Lung (tissue), 12 donors: ENCODE measurements around the gene PNMA8B. TPM values are rescaled to one million over a fixed set of nuclear protein-coding genes. Genes with fewer than 3 reads are reported as not detected.

Source experiments
- ATAC-seq: fragments of 200-7000 bp; cut with Tn5 transposase; one replicate; pipeline ENCODE4 v1.9.1; 2020; ENCODE audit warnings: moderate number of reproducible peaks; ENCODE audit not compliant: insufficient read depth, low FRiP score
- DNase-seq, 3 donors: peaks; one replicate each; pipeline ENCODE4 v3.0.0-alpha.2; 2013 to 2017
- H3K27ac ChIP-seq, 2 donors: one replicate each; pipeline ENCODE4 v1.5.1; 2013; ENCODE audit warnings: mild to moderate bottlenecking in 2 of 2, moderate library complexity in 2 of 2, control low read depth in 1 of 2, inconsistent platforms in 1 of 2, low read depth in 1 of 2, low read length in 1 of 2
- H3K27me3 ChIP-seq, 3 donors: one replicate each; pipeline ENCODE4 v1.5.1; 2013; ENCODE audit warnings: low read length in 2 of 3; ENCODE audit not compliant: control insufficient read depth in 3 of 3, insufficient read depth in 3 of 3
- H3K36me3 ChIP-seq, 4 donors: one replicate each; pipeline ENCODE4 v1.5.1; 2013; ENCODE audit warnings: low read length in 4 of 4, mild to moderate bottlenecking in 1 of 4, moderate library complexity in 1 of 4; ENCODE audit not compliant: control insufficient read depth in 4 of 4, insufficient read depth in 4 of 4
- H3K4me1 ChIP-seq, 5 donors: one replicate each; pipeline ENCODE4 v1.5.1; 2013; ENCODE audit warnings: low read length in 5 of 5, mild to moderate bottlenecking in 2 of 5, moderate library complexity in 1 of 5; ENCODE audit not compliant: control insufficient read depth in 5 of 5, insufficient read depth in 5 of 5
- H3K4me3 ChIP-seq: one replicate; pipeline ENCODE4 v1.5.1; 2013; ENCODE audit warnings: mild to moderate bottlenecking, control low read depth, moderate library complexity
- H3K9ac ChIP-seq, 2 donors: one replicate each; pipeline ENCODE4 v1.5.1; 2013; ENCODE audit warnings: low read length in 2 of 2, control low read depth in 1 of 2; ENCODE audit not compliant: insufficient read depth in 1 of 2
- H3K9me3 ChIP-seq, 4 donors: one replicate each; pipeline ENCODE4 v1.5.1; 2013; ENCODE audit warnings: low read length in 3 of 4, mild to moderate bottlenecking in 1 of 4, moderate library complexity in 1 of 4; ENCODE audit not compliant: control insufficient read depth in 4 of 4, insufficient read depth in 3 of 4
- WGBS, 2 donors: extraction: QIAGEN DNeasy Blood & Tissue Kit; methylation state at CpG; one replicate each; pipeline ENCODE4 v1.1.7; 2013; 5-methylcytosine and 5-hydroxymethylcytosine counted together
- polyA plus RNA-seq, 2 donors: library from polyadenylated mRNA; stranded (reverse); fragments of 200-250 nt; gene quantifications; one replicate each; pipeline ENCODE4 v1.2.1, GENCODE V29; 2013
- total RNA-seq, 2 donors: library from RNA; depleted of rRNA in 1 of 2; stranded (reverse); fragments of >200 nt in 1 of 2; gene quantifications; one replicate each; pipeline ENCODE4 v1.2.1, GENCODE V29; 2014 to 2021
- TF ChIP-seq, protein P1 (sequence below): IDR thresholded peaks from 2 replicates; pipeline ENCODE4 v1.5.1; 2012; ENCODE audit warnings: mild to moderate bottlenecking; ENCODE audit errors: control extremely low read depth, extremely low read depth
- donor health status: control.
- donor health status: control.
- donor health status: Bipolar disorder and iron deficiency.
- donor health status: healthy.
- donor health status: DM: yes; HTN: yes; CAD: no.

Gene PNMA8B
- total and polyA plus RNA-seq, 4 donors: 0.48 to 4.1 (median 1.2) TPM

DNA sequence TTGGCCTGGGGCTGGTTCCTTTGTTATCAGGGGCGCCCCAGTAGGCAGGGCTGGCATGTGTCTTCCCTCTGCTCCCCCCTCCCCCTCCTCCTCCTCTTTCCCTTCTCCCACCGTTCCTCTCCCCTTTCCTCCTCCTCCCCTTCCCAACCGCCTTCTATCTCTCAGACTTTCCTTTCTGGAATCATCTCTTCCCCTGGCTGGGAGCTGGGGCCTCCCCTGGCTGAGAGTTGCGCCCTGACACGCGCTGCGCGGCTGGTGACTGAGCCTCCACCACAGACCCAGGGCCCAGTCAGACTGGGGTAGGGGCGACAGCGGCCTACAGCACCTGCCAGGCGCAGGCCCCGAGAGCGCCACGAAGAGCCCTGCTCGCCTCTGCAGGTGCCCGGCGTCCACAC lies 2.8 kb downstream of the PNMA8B start:
- Histone ChIP-seq H3K27ac (no peak overlapping the region), H3K9ac (no peak overlapping the region), H3K27me3 (peaks cover 0 to 54% (median 9%) of the 10 kb centered on the region in 3 donors), H3K4me3 (no peak overlapping the region), H3K4me1 (peaks cover 0 to 39% (median 2%) of the 10 kb centered on the region in 5 donors), H3K9me3 (peaks cover 0 to 2% (median 0%) of the 10 kb centered on the region in 4 donors), H3K36me3 (no peaks in the 10 kb centered on the region)
- TF ChIP-seq, protein P1, sequence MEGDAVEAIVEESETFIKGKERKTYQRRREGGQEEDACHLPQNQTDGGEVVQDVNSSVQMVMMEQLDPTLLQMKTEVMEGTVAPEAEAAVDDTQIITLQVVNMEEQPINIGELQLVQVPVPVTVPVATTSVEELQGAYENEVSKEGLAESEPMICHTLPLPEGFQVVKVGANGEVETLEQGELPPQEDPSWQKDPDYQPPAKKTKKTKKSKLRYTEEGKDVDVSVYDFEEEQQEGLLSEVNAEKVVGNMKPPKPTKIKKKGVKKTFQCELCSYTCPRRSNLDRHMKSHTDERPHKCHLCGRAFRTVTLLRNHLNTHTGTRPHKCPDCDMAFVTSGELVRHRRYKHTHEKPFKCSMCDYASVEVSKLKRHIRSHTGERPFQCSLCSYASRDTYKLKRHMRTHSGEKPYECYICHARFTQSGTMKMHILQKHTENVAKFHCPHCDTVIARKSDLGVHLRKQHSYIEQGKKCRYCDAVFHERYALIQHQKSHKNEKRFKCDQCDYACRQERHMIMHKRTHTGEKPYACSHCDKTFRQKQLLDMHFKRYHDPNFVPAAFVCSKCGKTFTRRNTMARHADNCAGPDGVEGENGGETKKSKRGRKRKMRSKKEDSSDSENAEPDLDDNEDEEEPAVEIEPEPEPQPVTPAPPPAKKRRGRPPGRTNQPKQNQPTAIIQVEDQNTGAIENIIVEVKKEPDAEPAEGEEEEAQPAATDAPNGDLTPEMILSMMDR: no peak
- DNase-seq (no peak), ATAC-seq (no peak)
- 25 to 38% methylated on average over 17 of the region's 17 CpGs for WGBS, 2 donors

DNA sequence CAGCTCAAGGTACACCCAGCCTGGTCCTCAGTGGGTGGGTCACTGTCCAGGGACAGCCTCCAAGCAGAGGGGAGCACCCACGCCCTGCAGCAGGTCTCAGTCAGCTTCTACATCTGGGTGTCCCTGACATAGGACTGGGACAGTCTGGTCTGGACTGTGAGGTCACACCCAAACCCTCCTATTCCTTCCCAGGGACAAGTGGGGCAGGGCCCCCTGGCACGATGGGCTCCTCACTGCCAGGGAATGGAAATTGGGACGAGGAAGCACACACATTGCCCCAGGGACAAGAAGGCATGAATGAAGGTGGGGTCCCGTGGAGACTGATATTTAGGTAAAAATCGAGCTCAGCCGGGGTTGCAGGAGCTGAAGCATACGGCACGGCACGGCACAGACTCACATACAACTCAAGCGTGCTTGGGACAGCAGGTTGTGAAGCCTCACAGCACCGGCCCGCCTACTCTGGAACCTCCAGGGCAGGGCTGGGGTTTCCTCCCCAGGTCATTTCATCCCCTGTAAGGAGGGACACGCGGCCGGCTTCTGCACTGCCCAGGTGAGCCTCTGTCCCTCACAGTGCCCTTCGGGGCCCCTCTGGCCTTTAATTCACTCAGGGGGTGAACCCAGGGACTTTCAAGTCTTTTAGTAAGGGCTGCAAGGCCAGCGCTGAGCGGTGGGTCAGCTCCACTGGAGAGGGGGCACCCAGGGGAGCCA lies 3.5 kb downstream of the PNMA8B start:
- H3K27ac ChIP-seq: no peak overlapping the region
- 41 to 58% methylated on average over 18 of the region's 18 CpGs for WGBS, 2 donors
- peaks cover 0 to 54% (median 9%) of the 10 kb centered on the region in 3 donors for H3K27me3 ChIP-seq
- H3K4me3 ChIP-seq: no peak overlapping the region
- TF ChIP-seq, protein P1: no peak
- H3K36me3 ChIP-seq: no peaks in the 10 kb centered on the region
- no peak for ATAC-seq
- H3K9me3 ChIP-seq: peaks cover 0 to 2% (median 0%) of the 10 kb centered on the region in 4 donors
- no peak overlapping the region for H3K9ac ChIP-seq
- no peak for DNase-seq
- peaks cover 0 to 45% (median 2%) of the 10 kb centered on the region in 5 donors for H3K4me1 ChIP-seq

DNA sequence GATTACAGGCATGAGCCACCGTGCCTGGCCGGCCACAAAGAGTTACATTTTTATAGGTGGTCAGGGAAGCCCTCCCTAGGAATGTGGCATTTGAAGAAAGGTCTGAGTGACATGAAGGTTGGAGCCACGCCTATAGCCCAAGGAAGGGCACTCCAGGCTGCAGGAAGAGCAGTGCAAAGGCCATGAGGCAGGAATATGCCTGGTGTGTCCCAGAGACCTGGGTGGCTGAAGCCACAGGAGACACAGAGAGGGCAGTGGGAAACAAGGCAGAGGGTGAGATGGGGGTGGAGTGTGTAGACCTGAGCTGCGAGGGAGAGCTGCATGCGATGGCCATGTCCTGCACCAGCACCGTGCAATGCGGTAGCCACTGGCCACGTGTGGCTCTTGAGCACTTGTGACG lies 4.9 kb downstream of the PNMA8B start:
- Histone ChIP-seq H3K36me3 (no peaks in the 10 kb centered on the region), H3K27ac (no peak overlapping the region), H3K27me3 (peaks cover 2 to 54% (median 9%) of the 10 kb centered on the region in 3 donors), H3K9me3 (peaks cover 0 to 5% (median 0%) of the 10 kb centered on the region in 4 donors), H3K4me3 (no peak overlapping the region), H3K9ac (no peak overlapping the region), H3K4me1 (peaks cover 0 to 43% (median 2%) of the 10 kb centered on the region in 5 donors)
- ATAC-seq: no peak
- DNase-seq: no peak
- 53 to 76% methylated on average over 9 of the region's 9 CpGs for WGBS, 2 donors
- TF ChIP-seq, protein P1: no peak
